GM12873 (cell line): ENCODE measurements around the gene JARID2.

Experiments
- CTCF ChIP-seq: IDR thresholded peaks from 2 replicates; pipeline ENCODE4 v1.5.1; 2012; ENCODE audit warnings: low read depth, mild to moderate bottlenecking, moderate library complexity, low read length, control low read depth; ENCODE audit not compliant: insufficient read depth; ENCODE audit errors: missing control alignments

Gene JARID2

GRCh38 chr6:15551262-15551661, 305.4 kb downstream of the JARID2 start:
- TF ChIP-seq CTCF = no peak

DNA sequence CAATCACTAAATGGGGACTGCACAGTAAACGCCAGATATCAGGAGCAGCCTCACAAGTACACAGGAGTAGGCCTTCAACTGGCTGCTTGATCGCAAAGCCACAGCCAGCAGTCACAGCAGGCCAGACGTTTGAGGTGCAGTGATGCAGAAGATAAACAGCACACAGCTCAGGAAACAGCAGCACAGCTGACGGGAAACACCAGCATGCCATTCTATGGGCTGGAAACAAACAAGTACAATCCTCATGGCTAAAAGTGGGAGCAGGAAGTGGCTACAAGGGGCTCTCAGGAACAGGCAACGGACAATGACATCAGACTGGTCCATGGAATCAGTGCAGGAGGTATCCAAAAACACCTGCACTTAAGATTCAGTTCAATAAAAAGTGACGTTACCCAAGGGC, 305.9 kb downstream of the JARID2 start:
- no peak for TF ChIP-seq CTCF

- no peak for TF ChIP-seq CTCF
These were observed 307.2 kb downstream of the JARID2 start for GRCh38 chr6:15553031-15553430.

GRCh38 chr6:15553736-15554294, 307.9 kb downstream of the JARID2 start:
- no peak for TF ChIP-seq CTCF

GRCh38 chr6:15554728-15555100, 308.8 kb downstream of the JARID2 start:
- TF ChIP-seq CTCF = no peak

- TF ChIP-seq CTCF = no peak
These were observed 309.5 kb downstream of the JARID2 start for GRCh38 chr6:15555101-15556038.

GRCh38 chr6:15556711-15557110, 310.8 kb downstream of the JARID2 start:
- no peak for TF ChIP-seq CTCF
